Measurements from ENCODE around the gene TSNAXIP1.
"Not testable (repeated sequence)": the region's sequence is repeated elsewhere in the genome, so short reads cannot be mapped to it uniquely, and the experiment has no call there.

The TSNAXIP1 gene

DNA sequence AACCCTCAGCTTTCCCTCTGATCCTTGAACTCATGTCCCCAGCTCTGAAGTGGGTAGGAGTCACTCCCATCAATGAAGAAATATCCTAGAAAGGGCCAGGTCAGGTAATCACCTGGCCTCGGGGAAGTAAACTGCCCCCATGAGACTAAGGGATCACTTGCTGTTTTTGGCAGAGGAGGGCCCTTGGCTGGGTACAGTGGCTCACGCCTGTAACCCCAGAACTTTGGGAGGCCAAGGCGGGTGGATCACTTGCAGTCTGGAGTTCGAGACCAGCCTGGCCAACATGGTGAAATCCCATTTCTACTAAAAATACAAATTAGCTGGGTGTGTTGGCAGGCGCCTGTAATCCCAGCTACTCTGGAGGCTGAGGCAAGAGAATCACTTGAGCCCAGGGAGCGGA is 57.4 kb downstream of the TSNAXIP1 start:
- not testable (repeated sequence) for DNase-seq

DNA sequence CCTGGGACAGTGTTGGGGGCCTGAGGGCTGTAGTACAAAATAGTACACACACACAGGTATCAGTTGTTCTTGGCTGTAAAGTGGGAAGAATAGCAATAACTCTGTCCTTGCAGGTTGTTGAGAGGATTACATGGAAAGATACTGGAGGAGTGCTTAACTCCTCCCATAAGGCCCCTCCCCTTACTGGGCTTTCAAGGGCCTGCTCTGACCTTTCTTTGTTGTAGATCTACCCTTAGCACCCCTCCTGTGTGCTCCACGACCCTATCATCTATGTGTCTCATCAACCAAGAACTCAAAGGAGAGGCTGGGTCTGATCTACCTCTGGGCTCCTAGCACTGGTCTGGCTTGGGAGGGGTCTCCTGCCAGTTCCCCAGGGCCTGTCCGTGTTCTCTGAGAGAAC is 57.9 kb downstream of the TSNAXIP1 start:
- no peak for DNase-seq

GRCh38 chr16:67865318-67865717 is 58.6 kb downstream of the TSNAXIP1 start:
- DNase-seq = peak; percentile 23

DNA sequence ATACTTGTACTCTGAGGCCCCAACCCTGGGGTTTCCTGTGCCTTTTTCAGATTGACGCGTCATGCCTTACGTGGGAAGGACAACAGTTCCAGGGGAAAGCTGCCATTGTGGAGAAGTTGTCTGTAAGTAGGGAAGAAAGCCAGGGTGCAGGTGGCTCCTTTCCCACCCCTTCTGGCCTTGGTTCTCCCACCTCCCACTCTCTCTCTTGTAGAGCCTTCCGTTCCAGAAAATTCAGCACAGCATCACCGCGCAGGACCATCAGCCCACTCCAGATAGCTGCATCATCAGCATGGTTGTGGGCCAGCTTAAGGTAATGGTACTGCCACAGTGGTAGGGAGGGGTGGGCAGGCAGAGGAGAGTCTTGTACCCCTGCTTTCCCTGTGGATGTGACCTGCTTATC is 61.6 kb downstream of the TSNAXIP1 start:
- no peak for DNase-seq

- DNase-seq = no peak
These were observed 63.0 kb downstream of the TSNAXIP1 start for GRCh38 chr16:67869653-67870052.

DNA sequence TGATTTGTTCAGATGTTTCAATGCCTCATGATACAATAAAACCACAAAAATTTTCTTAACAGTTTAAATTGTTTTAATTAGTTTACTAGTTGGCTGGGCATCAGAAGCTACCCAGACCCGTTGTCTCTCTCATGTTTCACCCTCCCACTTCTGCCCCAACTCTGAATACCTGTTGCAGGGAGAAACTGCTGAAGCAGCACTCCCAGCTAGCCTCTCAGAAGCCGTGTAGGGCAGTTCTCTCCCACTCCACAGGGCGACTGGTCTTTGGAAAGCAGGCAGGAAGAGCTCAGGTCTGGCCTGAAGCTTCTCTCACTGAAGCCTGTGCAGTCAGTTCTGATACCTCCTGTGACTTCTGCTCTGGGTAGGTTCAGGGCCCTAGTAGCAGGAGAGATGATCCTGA is 64.6 kb downstream of the TSNAXIP1 start:
- no peak for DNase-seq

DNA sequence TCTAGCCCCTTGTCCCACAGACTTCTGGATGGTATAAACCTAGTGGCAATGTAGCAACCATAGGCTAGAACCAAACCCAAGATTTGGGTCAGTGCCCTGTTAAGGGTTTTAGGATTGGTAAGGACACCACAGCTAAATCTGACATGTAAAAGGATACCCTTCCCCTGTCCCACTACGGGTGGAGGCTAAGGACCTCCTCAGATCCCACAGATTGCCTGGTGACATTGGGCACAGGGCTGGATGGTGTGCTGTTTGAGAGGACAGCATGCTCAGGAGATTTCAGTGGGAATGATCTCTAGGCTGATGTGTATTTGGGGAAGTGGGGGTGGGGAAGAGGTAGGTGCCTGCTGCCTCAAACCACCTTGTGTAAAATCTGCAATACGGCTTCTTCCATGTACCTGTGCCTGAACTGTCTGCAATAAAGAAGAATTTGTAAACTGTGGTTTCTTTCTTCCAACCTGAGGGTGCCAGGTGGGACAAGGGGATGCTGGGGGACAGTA is 65.5 kb downstream of the TSNAXIP1 start:
- no peak for DNase-seq

GRCh38 chr16:67872631-67873434 is 66.1 kb downstream of the TSNAXIP1 start, which contains the start of gene EDC4:
Gene EDC4, plus strand, starts transcription at chr16:67873052. Its CDS starts 210 bp downstream, at chr16:67873262.
- DNase-seq = peak; percentile 90

DNA sequence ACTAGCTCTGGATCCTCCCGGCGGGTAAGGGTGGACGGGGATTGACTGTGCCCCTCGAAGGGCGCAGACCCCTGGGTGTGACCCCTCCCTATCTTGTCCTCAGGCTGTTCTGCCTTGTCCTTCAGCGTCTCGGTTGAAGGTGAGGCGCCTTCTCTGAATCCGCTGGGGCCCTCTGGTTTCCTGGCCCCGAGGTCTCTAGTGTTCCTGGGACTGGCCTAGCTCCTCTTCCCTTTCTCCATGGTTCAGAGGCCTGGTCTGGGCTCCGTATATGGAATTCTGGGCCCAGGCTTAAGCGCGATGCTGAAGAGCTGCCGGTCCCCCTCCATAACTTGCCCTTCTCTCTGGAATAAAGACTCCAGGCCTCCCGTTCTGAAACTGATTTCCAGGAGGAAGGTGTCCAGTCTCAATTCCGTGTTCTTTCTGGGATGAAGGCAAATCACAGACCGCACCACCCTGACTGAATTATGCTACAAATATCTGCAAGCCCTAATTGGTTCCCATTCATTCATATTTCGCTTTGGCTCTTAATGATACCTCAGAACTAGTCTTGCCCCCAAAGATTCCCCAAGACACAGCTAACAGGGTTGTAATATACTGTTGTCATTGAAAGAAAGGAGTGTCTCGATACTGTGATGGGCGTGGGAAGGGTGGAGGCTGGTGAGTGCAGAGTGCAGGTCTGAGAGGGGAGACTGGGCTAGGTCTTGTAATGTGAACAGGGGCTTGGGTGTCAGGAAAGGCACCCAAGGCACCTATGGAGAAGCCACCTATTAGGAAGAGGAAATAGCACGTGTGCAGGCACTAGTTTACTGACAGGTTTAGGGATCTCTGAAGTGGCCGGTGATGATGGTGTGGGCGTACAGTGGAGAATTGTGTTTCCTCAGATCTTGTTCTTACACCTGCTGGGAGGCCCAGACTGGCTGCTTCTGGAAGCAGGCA is 67.0 kb downstream of the TSNAXIP1 start:
- DNase-seq = peak; percentile 33

DNA sequence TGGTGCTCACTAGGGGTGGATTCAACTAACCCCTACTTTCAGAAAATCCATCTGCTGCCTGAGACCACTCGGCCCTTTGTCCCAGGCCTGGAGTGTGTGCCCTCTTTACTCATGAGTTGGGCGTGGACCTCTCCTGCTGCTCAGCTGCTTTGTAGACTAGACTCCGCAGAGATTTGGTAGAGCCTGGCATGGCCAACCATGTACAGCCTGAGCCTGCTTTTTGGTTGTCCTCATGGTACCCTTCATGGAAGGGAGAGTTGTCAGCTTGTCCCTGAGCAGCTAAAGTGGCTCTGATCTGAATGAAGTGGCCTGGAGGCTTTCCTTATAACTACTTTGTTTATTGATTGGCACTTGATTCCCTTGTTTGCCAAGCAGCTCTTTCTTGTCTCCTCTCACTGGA is 67.7 kb downstream of the TSNAXIP1 start:
- DNase-seq = no peak

DNA sequence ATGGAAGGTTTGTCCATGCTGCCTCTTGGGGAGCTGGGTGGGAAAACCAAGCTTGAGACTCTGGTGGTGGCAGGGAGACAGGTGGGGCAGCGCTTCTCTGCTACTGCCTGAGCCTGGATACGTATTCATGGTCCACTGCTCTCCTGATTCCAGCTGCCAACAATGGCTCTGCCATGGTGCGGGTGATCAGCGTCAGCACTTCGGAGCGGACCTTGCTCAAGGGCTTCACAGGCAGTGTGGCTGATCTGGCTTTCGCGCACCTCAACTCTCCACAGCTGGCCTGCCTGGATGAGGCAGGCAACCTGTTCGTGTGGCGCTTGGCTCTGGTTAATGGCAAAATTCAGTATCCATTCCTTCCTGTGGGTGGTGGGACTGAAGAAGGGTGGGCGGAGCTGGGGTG is 70.4 kb downstream of the TSNAXIP1 start:
- no peak for DNase-seq

Data from stimulated activated CD4-positive, alpha-beta T cell treated with anti-CD3 and anti-CD28 coated beads, Interleukin-15, amount 100 ng/mL, for 24 hours (primary cell).